Panc1 (cell line): ENCODE results near the gene NPW.

Source experiments
- POLR2AphosphoS5 ChIP-seq: IDR thresholded peaks from 2 replicates; pipeline ENCODE4 v1.6.1; 2012; ENCODE audit warnings: mild to moderate bottlenecking, low read depth, low read length, moderate library complexity
- TCF7L2 ChIP-seq: IDR thresholded peaks from 2 replicates; pipeline ENCODE4 v1.6.1; 2011; ENCODE audit warnings: mild to moderate bottlenecking, low read depth, low read length, inconsistent platforms
- TF ChIP-seq, protein P1 (sequence below): fragments of 450-650 bp; IDR thresholded peaks from 2 replicates; pipeline ENCODE4 v1.5.1; 2017; ENCODE audit warnings: mild to moderate bottlenecking

DNA sequence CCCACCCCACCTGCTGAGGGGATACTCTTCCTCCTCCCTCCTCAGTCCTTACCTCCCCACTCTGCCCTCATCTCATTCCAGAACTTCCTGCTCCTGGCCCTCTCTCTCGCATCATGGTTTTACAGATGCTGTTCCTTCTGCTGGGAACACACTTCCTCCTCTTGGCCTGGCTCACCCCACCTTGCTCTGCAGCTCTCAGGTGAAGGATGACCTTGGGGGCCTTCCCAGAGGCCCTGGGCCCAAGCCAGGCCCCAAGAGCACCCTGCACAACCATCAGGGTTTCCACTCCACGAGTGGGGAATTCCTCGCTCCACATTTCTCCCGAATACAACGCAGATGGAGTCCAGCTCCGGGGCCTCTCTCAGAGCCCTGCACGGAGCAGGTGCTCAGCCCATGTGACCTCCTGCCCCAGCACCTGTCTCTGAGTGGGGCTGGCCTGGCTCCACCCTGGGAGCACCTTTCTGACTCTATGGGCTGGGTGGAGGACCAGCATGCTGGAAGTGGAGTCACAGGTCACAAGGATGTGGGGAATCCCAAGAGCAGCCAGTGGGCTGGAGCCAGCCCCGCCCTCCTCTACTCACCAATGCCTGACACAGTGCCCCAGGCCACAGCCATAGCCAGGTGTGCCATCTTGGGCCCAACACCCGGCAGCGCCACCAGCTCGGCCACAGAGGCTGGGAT is 23.5 kb downstream of the NPW start:
- TF ChIP-seq, protein P1, sequence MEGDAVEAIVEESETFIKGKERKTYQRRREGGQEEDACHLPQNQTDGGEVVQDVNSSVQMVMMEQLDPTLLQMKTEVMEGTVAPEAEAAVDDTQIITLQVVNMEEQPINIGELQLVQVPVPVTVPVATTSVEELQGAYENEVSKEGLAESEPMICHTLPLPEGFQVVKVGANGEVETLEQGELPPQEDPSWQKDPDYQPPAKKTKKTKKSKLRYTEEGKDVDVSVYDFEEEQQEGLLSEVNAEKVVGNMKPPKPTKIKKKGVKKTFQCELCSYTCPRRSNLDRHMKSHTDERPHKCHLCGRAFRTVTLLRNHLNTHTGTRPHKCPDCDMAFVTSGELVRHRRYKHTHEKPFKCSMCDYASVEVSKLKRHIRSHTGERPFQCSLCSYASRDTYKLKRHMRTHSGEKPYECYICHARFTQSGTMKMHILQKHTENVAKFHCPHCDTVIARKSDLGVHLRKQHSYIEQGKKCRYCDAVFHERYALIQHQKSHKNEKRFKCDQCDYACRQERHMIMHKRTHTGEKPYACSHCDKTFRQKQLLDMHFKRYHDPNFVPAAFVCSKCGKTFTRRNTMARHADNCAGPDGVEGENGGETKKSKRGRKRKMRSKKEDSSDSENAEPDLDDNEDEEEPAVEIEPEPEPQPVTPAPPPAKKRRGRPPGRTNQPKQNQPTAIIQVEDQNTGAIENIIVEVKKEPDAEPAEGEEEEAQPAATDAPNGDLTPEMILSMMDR: no peak
- no peak for TF ChIP-seq POLR2AphosphoS5
- no peak for TF ChIP-seq TCF7L2
